Activated CD4-positive, alpha-beta T cell treated with anti-CD3 and anti-CD28 coated beads, Interleukin-2, amount 50 U/mL, for 4 hours (primary cell): ENCODE results near the gene AWAT2.
"Not testable (repeated sequence)": the region's sequence is repeated elsewhere in the genome, so short reads cannot be mapped to it uniquely, and the experiment has no call there.

Source experiments
- DNase-seq, 2 experiments: peaks; one replicate each; pipeline ENCODE4 v3.0.0-alpha.2; 2020

AWAT2 gene

GRCh38 chrX:70039758-70040157 lies 10.0 kb downstream of the AWAT2 start:
- no peak for DNase-seq

GRCh38 chrX:70038951-70039350 lies 10.8 kb downstream of the AWAT2 start:
- DNase-seq: no peak

- DNase-seq: no peak
Measured at GRCh38 chrX:70038515-70038914, 11.2 kb downstream of the AWAT2 start.

- DNase-seq: no peak
Measured at GRCh38 chrX:70034646-70035045, 15.1 kb downstream of the AWAT2 start.

- DNase-seq: no peak
Measured at GRCh38 chrX:70033348-70034051, 16.2 kb downstream of the AWAT2 start.

- DNase-seq: no peak
Measured at GRCh38 chrX:70032792-70033191, 16.9 kb downstream of the AWAT2 start.

GRCh38 chrX:70030301-70030767 lies 19.4 kb downstream of the AWAT2 start:
- DNase-seq: peak; percentile 7 to 11

- no peak for DNase-seq
Measured at GRCh38 chrX:70029863-70030262, 19.9 kb downstream of the AWAT2 start.

- no peak for DNase-seq
Measured at GRCh38 chrX:70026851-70027200, 22.9 kb downstream of the AWAT2 start.

GRCh38 chrX:70026112-70026850 lies 23.5 kb downstream of the AWAT2 start:
- DNase-seq: no peak

GRCh38 chrX:70025464-70025863 lies 24.3 kb downstream of the AWAT2 start:
- no peak for DNase-seq

GRCh38 chrX:70022616-70023015 lies 27.1 kb downstream of the AWAT2 start:
- no peak for DNase-seq

GRCh38 chrX:70016513-70016912 lies 33.2 kb downstream of the AWAT2 start:
- DNase-seq: no peak

- no peak for DNase-seq
Measured at GRCh38 chrX:70013466-70014381, 36.0 kb downstream of the AWAT2 start.

- DNase-seq: no peak
Measured at GRCh38 chrX:70012756-70013155, 37.0 kb downstream of the AWAT2 start.

- DNase-seq: no peak
Measured at GRCh38 chrX:70009970-70010369, 39.8 kb downstream of the AWAT2 start.

- no peak for DNase-seq
Measured at GRCh38 chrX:70009049-70009448, 40.7 kb downstream of the AWAT2 start.

- no peak for DNase-seq
Measured at GRCh38 chrX:70007946-70008345, 41.8 kb downstream of the AWAT2 start.

GRCh38 chrX:70001708-70002341 lies 47.9 kb downstream of the AWAT2 start:
- no peak for DNase-seq

- DNase-seq: no peak
Measured at GRCh38 chrX:70001269-70001668, 48.5 kb downstream of the AWAT2 start.

GRCh38 chrX:69998299-69998698 lies 51.4 kb downstream of the AWAT2 start:
- not testable (repeated sequence) for DNase-seq

- DNase-seq: no peak
Measured at GRCh38 chrX:69996113-69996468, 53.6 kb downstream of the AWAT2 start.
